Stimulated activated CD4-positive, alpha-beta T cell treated with anti-CD3 and anti-CD28 coated beads, Interleukin-15, amount 100 ng/mL, for 1 hour (primary cell): ENCODE measurements around the gene AKT3.

ENCODE experiments used
- DNase-seq, 2 donors: peaks; one replicate each; pipeline ENCODE4 v3.0.0-alpha.2; 2020; ENCODE audit warnings: low read depth in 1 of 2, low spot score in 1 of 2

Gene AKT3

DNA sequence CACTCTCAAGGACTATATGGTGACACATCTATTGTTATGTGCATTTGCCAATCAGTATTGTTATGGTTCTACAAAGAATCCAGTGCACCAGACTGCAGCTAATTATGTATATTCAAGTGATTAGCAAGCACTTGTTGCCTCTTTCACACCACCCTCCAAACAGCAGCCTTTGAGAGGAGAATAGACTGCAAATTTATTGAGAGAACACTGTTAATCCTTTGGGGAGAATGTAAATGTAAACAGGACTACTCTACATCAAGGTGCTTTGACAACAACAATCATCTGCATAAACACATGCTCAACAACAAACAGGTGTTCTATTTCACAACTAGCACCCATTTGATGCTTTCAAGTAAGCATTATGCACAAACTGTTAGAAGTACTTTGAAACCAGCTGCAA, 117.4 kb downstream of the AKT3 start:
- no peak for DNase-seq

DNA sequence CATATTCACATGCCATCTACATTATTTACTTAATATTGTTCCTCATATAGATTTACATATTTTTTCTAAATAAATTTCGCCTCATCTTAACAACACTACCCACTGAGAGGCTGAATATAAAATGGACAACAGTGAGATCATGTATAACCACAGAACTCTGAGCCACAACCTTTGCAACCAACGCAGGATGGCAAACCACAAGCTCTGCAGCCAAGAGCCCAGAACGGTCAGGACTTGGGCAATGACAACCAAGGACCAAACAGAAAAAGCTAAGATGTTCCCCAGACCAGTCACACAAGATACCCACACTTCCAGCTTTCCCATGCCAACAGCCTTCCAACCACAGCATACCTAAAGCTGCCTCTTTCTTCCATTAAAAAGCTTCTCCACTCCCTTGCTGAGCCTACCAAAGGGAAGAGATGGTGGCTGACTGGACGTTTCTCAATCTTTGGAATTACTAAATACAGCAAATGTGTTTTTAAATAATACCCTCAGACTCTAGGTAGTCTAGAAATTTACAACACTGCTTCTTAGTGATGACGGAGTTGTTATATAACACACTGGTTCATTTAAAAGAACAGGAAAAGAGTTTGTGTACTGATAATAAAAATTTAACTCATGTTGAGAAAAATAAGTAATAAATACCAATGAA, 117.9 kb downstream of the AKT3 start:
- no peak for DNase-seq

DNA sequence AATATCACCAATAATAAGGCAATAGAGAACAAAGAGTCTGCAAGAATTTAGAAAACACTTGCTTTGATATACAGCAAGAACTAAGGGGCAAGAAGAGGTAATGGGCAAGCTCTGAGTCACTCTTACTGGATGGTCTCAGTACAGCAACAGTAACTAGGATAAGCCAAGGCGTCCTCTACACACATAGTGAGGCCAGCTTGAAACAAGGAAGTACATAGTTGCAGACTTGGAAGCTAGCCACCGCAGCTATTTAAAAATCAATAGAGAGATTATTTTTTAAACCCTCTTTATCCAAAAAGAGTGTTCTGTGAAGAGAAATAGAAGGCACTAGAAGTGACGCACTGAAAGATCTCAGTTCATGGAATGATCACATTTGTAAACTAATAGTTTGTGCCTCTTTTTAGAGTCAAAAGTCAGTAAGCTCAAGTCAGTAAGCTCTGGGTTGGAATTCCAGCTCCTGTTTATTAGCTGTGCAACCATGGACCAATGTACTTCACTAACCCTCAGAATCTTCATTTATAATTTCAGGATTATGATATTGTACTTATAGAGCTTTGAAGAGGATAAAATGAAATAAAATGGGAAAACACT, 118.6 kb downstream of the AKT3 start:
- DNase-seq, result no peak

DNA sequence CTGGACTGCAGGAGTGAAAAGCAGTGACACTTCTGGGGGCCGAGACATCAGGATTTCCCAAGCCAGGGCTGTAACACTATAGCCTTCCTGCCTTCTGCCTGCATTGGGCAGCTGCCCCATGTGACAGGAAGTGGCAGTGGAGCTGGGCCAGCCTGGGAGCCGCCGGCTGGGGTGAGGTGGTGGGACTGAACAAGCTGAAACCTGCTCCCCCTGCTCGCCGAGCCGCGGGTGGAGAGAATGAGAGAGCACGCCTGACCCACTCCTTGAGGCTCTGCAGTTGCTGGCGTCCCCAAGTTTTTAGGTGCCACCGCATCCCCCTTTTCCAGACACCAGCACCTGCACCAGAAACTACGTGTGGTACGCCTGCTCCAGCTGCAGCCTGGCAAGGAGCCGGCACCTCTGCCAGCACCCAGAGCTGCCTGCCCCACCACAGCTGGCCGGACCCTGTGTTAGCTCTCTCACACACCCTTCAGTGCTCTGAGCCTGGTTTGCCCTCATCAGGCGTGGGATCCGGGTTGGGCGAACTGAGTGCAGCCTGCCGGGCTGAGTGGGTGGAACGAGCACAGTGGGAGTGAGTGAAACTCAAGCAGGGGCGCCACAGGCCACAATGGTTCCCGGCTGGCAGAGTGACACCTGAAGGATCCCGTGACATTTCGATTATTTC, 119.4 kb downstream of the AKT3 start:
- no peak for DNase-seq

DNA sequence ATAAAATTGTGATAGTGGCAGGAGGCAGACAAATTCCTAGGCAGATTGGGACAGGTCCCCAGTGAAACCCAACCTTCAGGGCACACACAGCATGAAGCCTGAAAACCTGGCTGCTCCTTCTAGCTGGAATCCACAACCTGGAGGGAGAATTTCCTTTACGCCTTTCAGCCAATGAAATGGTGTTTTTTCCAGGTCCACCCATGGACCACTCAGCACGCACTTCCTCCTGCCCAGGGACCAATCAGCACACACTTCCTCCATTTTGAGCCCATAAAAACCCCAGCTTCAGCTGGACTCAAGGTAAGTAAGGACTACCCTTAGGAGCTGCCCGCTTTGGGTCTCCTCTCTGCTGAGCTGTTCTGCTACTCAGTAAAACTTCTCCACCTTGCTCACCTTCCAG, 120.1 kb downstream of the AKT3 start:
- no peak for DNase-seq

DNA sequence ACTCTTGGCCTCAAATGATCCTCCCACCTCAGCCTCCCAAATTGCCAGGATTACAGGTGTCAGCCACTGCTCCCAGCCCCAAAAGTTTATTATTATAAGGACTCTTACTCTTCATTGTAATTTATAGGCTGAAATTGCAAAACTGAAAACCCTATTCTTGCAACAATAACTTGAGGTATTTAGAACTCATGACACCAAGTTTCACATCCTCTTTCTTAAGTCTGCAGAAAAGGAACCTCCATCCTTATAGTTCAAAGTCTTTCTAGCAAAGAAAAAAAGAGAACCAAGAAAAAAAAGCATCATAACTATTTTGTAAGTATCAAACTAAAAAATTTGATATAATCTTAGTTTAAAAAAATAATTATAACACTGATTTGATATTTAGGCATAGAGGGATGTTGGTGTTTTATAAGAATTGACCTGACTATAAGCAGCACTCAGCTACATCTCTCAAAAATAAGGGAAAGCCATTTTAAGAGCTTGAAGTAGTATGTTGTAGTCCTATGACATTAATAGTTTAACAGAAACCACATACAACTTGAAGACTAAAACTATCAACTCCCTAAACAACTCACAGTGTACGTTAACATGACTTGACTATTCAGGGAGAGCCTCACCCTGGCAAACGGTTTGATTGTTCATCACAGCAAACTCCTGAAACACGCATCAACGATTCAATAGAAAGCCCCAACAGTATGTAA, 122.4 kb downstream of the AKT3 start:
- no peak for DNase-seq

DNA sequence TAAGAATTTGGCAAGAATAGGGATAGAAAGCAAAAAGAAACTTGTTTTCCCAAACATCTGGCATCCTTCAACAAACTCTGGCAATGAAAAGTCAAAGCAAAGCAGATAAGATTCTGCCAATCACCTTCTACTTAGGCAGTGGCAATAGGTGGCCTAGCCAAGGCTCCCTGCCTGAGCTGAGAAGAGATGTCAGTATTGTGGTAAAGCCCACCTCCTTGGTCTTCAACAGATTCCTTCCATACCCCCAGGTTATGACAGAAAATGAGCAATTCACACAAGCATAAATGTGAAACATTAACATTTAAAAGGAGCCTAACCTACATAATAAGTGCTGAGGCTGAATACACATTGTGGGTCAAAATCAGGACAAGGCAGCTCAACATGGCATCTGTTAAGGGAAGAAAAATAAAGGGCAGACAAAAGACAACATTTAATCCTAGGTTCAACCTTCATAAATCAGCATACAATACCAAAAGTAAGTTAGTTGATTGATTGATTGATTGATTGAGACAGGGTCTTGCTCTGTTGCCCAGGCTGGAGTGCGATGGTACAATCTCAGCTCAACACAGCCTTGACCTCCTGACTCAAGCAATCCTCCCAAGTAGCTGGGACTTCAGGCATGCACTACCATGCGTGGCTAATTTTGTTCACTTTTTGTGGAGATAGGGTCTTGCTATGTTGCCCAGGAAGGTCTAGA, 123.1 kb downstream of the AKT3 start:
- no peak for DNase-seq

DNA sequence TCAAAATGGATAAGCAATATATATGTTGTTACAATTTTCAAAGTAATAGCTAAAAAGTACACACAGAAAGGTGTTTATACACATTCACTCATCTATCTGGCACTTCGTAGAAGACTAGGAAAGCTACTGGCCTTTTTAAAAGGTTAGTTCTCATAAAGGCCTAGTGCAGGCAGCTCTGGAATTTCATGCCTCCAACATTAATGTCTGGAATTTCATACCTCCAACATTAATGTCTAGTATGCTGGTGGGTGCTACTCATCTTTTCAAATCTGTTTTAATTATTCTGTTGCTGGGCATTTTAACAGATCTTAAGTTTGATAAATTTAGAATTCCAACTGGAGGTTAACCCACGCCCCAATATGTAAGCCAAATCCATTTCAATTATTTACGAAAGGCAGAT, 124.2 kb downstream of the AKT3 start:
- no peak for DNase-seq

DNA sequence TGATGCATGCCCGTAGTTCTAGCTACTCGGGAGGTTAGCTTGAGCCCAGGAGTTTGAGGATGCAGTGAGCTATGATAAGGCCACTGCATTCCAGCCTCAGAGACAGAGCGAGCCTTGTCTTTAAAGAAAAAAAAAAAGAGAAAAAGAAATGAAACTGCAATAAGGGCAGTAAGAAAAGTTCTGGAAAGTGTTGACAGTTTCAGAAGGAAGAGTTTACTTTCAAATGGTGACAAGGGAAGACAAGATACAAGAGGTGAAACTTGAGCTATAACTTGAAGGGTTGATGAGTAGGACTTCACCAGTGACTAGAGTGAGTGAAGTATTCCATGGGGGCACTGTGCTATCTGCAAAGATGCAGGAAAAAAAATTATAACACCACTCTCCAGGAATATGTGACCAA, 125.0 kb downstream of the AKT3 start:
- no peak for DNase-seq

DNA sequence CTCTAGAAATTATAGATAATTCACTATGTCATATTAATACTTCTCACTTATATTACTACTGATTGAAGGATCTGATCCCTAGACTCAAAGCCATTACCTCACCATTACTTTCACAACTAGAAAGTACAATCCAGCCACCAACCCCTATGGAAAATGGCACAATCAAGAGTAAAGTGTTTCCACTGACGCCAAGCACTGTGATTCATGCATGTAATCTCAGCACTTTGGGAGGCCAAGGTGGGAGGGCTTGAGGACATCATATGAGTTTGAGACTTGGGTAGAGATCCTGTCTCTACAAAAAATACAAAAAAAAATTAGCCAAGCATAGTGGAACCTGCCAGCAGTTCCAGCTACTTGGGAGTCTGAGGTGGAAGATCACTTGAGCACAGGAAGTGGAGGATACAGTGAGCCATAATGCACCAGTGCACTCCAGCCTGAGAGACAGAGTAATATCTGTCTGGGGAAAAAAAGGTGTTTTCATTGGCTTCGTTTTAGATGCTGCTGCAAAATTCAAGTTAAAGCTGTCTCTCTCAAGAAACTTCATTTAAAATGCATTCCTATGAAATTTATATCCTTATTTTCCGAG, 126.5 kb downstream of the AKT3 start:
- no peak for DNase-seq

DNA sequence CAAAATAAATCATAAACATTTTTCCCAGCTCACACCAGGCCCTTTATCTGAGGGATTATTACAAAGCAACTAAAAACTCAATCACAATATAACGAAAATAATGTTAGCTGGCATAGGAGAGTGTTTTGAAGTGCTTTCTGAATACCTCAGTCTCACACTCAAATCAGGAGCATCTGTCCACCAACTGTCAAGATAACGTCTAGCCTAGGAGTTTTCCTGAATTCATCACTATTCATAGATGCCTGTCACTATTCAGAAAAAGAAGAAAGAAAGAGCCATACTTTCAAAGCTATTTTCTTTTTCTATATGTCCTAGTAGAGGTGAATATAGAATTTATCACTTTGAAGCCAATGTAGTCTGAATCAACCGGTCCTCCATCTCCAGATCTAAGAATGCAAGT, 127.0 kb downstream of the AKT3 start:
- DNase-seq, result no peak

DNA sequence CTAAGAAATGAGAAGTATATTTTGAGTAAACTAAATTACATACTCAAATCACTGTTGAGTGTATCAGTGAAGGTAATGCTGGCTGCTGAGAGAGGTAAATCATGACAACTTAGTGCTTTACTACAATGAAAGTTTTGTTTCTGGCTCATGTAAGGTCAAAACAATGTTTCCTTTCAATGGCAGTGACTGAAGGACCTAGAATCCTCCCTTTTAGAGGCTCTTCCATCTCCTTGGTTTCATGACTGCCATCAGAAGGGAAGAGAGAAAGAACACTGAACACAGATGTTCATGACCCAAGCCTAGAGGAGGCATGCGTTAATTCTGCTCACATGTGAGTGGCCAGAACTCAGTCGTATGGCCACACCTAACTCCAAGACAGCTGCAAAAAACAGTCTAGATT, 130.6 kb downstream of the AKT3 start:
- no peak for DNase-seq

DNA sequence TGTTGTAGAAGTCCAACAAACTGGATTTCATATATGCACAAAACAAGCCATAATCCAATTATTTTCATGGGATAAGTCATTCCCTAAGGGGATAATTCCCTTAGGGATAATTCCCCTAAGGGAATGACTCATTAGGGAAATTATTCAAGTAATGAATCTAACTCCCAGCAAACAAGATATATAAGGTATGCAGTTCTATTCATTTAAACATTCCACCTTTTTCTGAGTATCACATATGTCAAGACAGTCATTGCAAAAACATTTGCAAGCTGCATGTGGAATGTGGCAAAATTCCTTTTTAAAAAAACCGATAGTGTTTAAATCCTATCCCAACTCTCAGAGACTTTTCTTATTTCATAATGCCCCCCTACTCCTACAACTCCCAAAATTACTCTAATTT, 131.2 kb downstream of the AKT3 start:
- no peak for DNase-seq

DNA sequence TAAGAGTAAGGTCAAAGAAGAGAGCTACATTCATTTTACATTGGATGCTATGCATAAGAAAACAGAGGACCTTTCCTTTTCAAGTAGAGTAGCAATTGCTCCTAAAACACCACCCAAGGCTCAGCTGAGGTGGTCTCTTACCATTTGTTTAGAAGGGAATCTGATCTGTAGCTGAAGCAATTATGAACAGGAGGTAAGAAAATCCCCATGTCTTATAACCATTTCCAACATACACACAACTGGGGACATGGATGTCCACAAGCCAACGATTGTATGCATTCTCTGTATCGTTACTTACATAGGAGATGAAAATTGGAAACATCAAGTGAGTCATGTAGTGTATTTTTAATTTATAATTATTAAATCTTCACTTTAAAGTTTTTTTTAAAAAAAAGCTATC, 132.0 kb downstream of the AKT3 start:
- no peak for DNase-seq

DNA sequence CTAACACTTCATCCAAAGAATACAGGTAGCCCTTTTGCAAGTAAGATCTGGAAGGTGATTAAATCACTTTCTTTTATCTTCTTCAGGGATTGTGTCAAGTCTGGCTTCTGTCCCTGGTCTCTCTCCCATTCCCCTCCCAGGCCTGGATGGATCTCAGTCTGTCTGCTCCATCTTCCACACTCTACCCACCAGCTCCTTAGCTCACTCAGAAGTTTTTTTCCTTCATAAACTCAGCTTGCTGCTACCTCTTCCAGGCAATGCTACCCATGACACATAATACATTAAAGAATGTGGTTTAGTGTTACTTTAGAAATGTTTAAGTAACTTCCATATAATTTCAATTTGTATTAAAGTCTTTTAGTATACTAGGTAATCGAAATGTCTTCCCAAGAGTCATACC, 133.1 kb downstream of the AKT3 start:
- DNase-seq, result no peak

DNA sequence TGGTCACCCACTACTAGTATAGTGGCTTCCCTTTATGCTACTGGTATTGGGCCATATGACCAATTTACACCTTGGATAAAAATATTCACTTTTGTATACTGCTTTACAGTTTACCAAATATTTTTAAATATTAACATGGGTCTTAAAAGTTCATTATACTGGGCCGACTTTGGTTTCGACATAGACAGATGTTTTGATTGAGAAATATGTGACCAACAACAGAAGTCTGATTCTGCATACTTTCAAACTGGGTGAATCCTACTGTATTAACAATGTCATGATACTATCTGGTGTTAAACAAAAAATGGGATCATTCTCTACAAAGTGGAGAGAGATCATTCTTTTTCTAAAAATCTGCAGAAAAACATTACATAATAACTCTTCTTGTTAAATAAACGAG, 134.8 kb downstream of the AKT3 start:
- no peak for DNase-seq

DNA sequence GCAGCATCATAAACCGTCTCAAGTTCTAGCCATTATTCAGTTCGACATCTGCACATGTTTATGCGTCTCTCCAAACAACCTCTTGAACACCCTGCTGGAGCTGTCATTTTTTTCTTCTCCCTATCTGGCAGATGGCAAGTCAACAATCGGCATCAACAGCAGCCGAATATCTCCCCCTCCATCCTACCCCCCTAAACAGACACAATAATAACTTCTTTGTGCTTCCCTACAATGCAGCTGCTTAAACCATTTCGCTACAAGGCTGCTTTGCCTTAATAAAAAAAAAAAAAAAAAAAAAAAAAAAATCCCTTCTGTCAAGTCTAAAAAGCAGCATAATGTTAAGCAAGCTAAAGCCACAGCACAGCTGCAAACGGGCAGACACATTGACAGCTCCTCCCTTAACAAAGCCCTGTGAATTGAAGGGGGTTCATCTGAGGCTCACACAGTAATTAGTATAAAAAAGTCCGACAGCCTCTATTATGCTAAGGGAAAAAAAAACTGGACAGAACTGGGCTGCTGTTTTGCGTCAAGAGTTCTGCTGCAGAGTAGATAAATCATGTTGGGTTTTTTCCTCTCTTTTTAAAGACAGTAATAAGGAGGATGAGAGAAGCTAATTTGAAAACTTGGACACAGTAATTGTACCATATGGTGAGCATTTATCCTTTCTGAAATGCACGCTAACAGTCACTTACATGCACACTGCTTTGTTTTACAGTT, 136.4 kb downstream of the AKT3 start:
- no peak for DNase-seq

DNA sequence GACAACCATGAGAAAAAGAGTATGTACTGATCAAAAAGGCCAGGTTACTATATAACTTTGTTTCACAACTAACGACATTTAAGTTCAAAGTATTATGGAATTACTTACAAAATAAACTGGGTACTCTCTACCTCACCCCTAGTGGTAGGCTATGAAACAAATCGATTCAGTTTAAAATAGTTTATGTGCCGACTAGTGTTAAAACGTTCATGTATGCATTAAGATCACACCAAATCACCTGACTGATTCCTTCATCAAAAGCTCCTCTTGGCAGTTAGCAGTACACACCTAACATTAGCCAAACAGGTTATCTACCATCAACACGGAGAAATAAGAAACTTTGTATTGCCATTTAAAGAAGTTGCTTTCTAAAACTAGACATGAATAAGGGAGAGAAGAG, 137.1 kb downstream of the AKT3 start:
- DNase-seq, result no peak

DNA sequence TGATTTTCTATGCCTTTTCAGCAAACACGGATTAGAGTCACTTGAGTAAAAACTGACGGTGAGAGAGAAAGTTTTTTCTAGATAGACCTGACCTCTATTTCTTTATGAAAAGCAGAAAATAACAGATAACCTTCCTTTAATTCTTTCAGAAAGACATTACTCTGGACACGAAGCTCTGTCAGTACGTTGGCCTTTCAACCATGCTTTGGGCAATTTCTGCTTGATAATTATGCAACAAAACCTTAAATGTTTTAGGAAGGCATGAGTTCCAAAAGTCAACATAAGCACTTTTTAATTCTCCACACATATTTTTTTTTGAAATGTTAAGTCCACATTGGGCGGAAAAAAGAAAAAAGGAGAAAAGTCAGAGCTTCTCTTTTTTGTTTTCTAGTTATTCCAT, 137.8 kb downstream of the AKT3 start:
- no peak for DNase-seq

DNA sequence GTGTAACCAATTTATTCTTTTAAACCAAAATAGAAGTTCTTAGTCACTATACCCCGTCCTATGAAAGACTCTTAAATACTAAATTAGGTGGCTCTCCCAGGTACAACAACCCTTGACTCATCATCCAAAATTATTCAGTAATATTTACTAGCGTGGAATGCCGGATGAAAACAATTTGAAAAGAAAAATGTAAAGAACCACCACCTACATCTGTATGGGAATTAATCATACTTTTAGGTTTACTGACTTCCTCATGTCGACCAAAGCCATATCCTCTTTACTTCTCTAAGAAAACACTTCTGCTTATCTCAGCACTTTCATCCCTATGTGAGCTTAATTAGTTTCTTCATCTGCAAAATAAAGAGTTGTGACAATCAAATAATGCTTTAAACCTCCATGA, 139.6 kb downstream of the AKT3 start:
- no peak for DNase-seq

DNA sequence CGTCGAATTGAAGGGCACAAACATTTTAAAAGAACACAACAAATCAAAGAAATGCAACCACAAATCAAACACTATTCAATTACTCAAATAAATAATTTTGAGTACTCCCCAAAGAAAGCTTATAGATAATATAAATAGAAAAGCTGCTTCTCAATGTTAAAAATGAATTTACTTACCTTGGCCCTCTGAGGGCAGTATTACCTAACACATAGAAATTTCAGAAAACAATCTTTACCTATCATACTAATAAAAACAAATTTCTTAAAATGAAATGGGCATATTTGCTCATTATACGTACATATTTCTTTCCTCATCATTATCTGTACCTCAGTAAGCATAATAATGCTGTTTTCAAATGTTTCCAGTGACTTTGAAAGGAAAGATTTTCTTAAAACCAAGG, 141.8 kb downstream of the AKT3 start:
- no peak for DNase-seq
